AG09309 (cell line): ENCODE results near the gene TCEANC2.
"Not testable (repeated sequence)": the region's sequence is repeated elsewhere in the genome, so short reads cannot be mapped to it uniquely, and the experiment has no call there.

Source experiments
- DNase-seq: peaks from one replicate; pipeline ENCODE4 v3.0.0-alpha.2; 2010; ENCODE audit warnings: low read depth
- H3K4me3 ChIP-seq: 2 replicates; pipeline ENCODE4 v1.5.1; 2011; ENCODE audit warnings: mild to moderate bottlenecking, low read depth, low read length, moderate library complexity; ENCODE audit not compliant: control insufficient read depth
- CTCF ChIP-seq: IDR thresholded peaks from 2 replicates; pipeline ENCODE4 v1.5.1; 2011; ENCODE audit warnings: mild to moderate bottlenecking, low read depth, low read length, inconsistent platforms; ENCODE audit not compliant: insufficient read depth, control insufficient read depth; ENCODE audit errors: missing control alignments

TCEANC2 gene

GRCh38 chr1:54088385-54088784 lies 35.0 kb downstream of the TCEANC2 start:
- TF ChIP-seq CTCF: no peak

GRCh38 chr1:54091666-54092065 lies 38.3 kb downstream of the TCEANC2 start:
- TF ChIP-seq CTCF: no peak
- no peak overlapping the region for H3K4me3 ChIP-seq
- DNase-seq: no peak

More at GRCh38 chr1:54088385-54088784, 35.0 kb downstream of the TCEANC2 start:
- no peak for DNase-seq
- no peak overlapping the region for H3K4me3 ChIP-seq

- no peak for DNase-seq
- no peak for TF ChIP-seq CTCF
- H3K4me3 ChIP-seq: no peak overlapping the region
Observed at GRCh38 chr1:54094001-54094729, 40.8 kb downstream of the TCEANC2 start.

- not testable (repeated sequence) for H3K4me3 ChIP-seq, DNase-seq
Observed at GRCh38 chr1:54094730-54095105, 41.3 kb downstream of the TCEANC2 start.

- no peak overlapping the region for H3K4me3 ChIP-seq
- no peak for TF ChIP-seq CTCF
- no peak for DNase-seq
Observed at GRCh38 chr1:54095546-54096226, 42.3 kb downstream of the TCEANC2 start.

- H3K4me3 ChIP-seq: no peak overlapping the region
- no peak for TF ChIP-seq CTCF
- no peak for DNase-seq
Observed at GRCh38 chr1:54096227-54096876, 42.9 kb downstream of the TCEANC2 start.

GRCh38 chr1:54096877-54097240 lies 43.5 kb downstream of the TCEANC2 start:
- TF ChIP-seq CTCF: no peak
- H3K4me3 ChIP-seq: no peak overlapping the region
- DNase-seq: no peak
